HCT116 (cell line): ENCODE data around the gene GABRG2.

Experiments
- CTCF ChIP-seq, 3 experiments: fragments of 200-600 bp in 1 of 3; sonication (generic) in 1 of 3; IDR thresholded peaks in 2 of 3; conservative IDR thresholded peaks in 1 of 3; 2 replicates each; pipeline ENCODE4 v1.5.1; 2012 to 2017; ENCODE audit warnings: low read depth in 2 of 3, low read length in 2 of 3, antibody characterized with exemption in 1 of 3, borderline replicate concordance in 1 of 3, control low read depth in 1 of 3, mild to moderate bottlenecking in 1 of 3, mixed read lengths in 1 of 3, mixed run types in 1 of 3, moderate library complexity in 1 of 3; ENCODE audit not compliant: insufficient read depth in 1 of 3
- EZH2phosphoT487 ChIP-seq: fragments of 200-600 bp; IDR thresholded peaks from 2 replicates; pipeline ENCODE4 v1.6.1; 2018; ENCODE audit warnings: antibody characterized with exemption, borderline replicate concordance
- ZFX ChIP-seq: fragments of 450-650 bp; IDR thresholded peaks from 2 replicates; pipeline ENCODE4 v1.6.1; 2017

GRCh38 chr5:162193012-162193411 lies 125.4 kb downstream of the GABRG2 start:
- TF ChIP-seq CTCF (IDR thresholded peaks at IDR 0.05 in 2 of 3, conservative IDR thresholded peaks at IDR 0.05 in 1 of 3; ENCODE audit: borderline replicate concordance in 1 of 3, insufficient read depth in 1 of 3, low read depth in 2 of 3, low read length in 2 of 3), result no peak
- no peak for TF ChIP-seq EZH2phosphoT487
- TF ChIP-seq ZFX, result no peak
